ENCODE results near the gene KRTAP10-11. TPM values are rescaled to one million over a fixed set of nuclear protein-coding genes. Genes with fewer than 3 reads are reported as not detected.
"Not testable (repeated sequence)": the region's sequence is repeated elsewhere in the genome, so short reads cannot be mapped to it uniquely, and the experiment has no call there.

Gene KRTAP10-11
- total and polyA plus RNA-seq, 8 donors, result not detected

DNA sequence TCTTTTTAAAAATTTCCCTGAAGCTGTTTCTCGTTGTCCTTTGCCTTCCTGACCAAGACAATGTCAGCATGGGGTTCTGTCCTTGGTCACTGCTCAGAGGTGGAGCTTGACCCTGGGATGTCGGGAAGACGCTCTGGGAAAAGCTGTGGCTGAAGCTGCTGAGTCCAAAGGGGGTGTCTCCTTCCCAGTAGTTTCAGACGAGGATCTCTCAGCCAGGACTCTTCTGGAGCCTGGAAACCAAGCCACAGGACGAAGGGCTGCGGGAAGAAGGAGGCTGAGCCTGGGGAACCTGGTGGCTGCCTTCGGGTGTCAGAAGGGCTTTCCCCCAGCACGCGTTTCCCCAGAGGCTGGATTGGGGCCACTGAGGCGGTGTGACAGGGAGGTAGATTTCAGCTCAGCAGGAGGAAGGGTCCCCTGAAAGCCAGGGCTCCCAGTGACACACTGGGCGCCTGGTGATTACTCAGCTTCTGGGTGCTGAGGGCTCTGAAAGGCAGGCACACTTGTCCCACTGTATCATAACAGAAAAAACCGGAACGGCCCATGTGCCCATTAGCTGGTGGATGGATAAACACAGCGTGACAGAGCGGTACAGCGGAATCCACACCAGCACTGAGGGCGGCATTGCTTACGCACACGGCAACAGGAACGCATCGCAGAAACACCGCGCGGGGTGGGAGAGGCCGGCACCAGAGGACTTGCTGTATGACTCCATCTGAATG is 40.8 kb downstream of the KRTAP10-11 start:
- DNase-seq, result no peak
- Histone ChIP-seq H3K27me3 (peaks cover 0 to 41% (median 32%) of the 10 kb centered on the region in 3 donors), H3K4me1 (no peaks in the 10 kb centered on the region), H3K27ac (no peak overlapping the region), H3K9me3 (peaks cover 0 to under 1% (median 0%) of the 10 kb centered on the region in 4 donors), H3K4me3 (no peak overlapping the region), H3K36me3 (no peaks in the 10 kb centered on the region)
- TF ChIP-seq EP300 (IDR thresholded peaks at IDR 0.05) (no peak), POLR2A (IDR thresholded peaks at IDR 0.05) (no peak), POLR2AphosphoS5 (IDR thresholded peaks at IDR 0.05) (no peak)
- TF ChIP-seq, protein P1, sequence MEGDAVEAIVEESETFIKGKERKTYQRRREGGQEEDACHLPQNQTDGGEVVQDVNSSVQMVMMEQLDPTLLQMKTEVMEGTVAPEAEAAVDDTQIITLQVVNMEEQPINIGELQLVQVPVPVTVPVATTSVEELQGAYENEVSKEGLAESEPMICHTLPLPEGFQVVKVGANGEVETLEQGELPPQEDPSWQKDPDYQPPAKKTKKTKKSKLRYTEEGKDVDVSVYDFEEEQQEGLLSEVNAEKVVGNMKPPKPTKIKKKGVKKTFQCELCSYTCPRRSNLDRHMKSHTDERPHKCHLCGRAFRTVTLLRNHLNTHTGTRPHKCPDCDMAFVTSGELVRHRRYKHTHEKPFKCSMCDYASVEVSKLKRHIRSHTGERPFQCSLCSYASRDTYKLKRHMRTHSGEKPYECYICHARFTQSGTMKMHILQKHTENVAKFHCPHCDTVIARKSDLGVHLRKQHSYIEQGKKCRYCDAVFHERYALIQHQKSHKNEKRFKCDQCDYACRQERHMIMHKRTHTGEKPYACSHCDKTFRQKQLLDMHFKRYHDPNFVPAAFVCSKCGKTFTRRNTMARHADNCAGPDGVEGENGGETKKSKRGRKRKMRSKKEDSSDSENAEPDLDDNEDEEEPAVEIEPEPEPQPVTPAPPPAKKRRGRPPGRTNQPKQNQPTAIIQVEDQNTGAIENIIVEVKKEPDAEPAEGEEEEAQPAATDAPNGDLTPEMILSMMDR (IDR thresholded peaks at IDR 0.05), result no peak
- intact Hi-C loops (cut with DNase I; ENCODE audit: low total_unique reads), result no loop called here
- 32 to 50% (median 41%) methylated on average over 25 of the region's 25 CpGs for WGBS, 5 donors

GRCh38 chr21:44687671-44688070 is 41.5 kb downstream of the KRTAP10-11 start:
- DNase-seq, result no peak
- TF ChIP-seq, protein P1 (IDR thresholded peaks at IDR 0.05), result no peak
- TF ChIP-seq POLR2A (IDR thresholded peaks at IDR 0.05) (no peak), POLR2AphosphoS5 (IDR thresholded peaks at IDR 0.05) (no peak), EP300 (IDR thresholded peaks at IDR 0.05) (no peak)
- intact Hi-C loops (cut with DNase I; ENCODE audit: low total_unique reads), result no loop called here
- 28 to 43% (median 36%) methylated on average over 11 of the region's 11 CpGs for WGBS, 5 donors
- no peak overlapping the region for H3K4me3 ChIP-seq
- no peaks in the 10 kb centered on the region for H3K36me3 ChIP-seq
- H3K27me3 ChIP-seq, result peaks cover 0 to 39% (median 32%) of the 10 kb centered on the region in 3 donors
- no peaks in the 10 kb centered on the region for H3K4me1 ChIP-seq
- H3K27ac ChIP-seq, result no peak overlapping the region
- peaks cover 0 to 7% (median 3%) of the 10 kb centered on the region in 4 donors for H3K9me3 ChIP-seq

DNA sequence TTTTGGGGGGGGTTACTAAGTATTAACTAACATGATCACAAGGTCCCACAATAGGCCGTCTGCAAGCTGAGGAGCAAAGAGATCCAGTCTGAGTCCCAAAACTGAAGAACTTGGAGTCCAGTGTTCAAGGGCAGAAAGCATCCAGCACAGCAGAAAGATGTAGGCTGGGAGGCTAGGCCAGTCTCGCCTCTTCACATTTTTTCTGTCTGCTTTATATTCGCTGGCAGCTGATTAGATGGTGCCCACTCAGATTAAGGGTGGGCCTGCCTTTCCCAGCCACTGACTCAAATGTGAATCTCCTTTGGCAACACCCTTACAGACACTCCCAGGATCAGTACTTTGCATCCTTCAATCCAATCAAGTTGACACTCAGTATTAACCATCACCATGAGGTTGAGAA is 43.5 kb downstream of the KRTAP10-11 start:
- DNase-seq; H3K4me3 ChIP-seq; H3K36me3 ChIP-seq; H3K27ac ChIP-seq; intact Hi-C loops (cut with DNase I; ENCODE audit: low total_unique reads); H3K4me1 ChIP-seq: not testable (repeated sequence)
- WGBS, 5 donors, result 87 to 94% (median 89%) methylated on average over 3 of the region's 3 CpGs
- peaks cover 3 to 24% (median 20%) of the 10 kb centered on the region in 4 donors for H3K9me3 ChIP-seq
- peaks cover 0 to 38% (median 28%) of the 10 kb centered on the region in 3 donors for H3K27me3 ChIP-seq

DNA sequence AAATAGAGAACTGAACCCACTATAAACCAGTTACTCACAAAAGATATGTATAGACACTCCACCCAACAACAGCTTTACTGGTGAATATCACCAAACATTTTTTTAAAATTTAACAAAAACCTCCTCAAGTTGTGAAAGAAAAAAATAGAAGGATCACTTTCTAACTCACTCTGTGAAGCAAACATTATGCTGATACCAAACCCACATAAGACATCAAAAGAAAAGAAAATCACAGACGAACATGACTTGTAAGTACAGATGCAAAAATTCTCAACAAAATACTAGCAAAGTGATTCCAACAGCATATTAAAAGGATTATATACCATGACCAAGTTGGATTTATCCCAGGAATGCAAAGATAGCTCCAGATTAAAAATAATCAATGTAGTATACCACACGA is 45.5 kb downstream of the KRTAP10-11 start:
- Histone ChIP-seq H3K9me3 (peaks cover 3 to 24% (median 20%) of the 10 kb centered on the region in 4 donors), H3K4me1 (no peaks in the 10 kb centered on the region), H3K36me3 (no peaks in the 10 kb centered on the region), H3K27me3 (peaks cover 0 to 40% (median 23%) of the 10 kb centered on the region in 3 donors), H3K4me3 (no peak overlapping the region), H3K27ac (no peak overlapping the region)
- TF ChIP-seq EP300 (IDR thresholded peaks at IDR 0.05) (no peak), POLR2A (IDR thresholded peaks at IDR 0.05) (no peak), POLR2AphosphoS5 (IDR thresholded peaks at IDR 0.05) (no peak)
- TF ChIP-seq, protein P1 (IDR thresholded peaks at IDR 0.05), result no peak
- 51 to 64% (median 54%) methylated on average over 2 of the region's 2 CpGs for WGBS, 5 donors
- intact Hi-C loops (cut with DNase I; ENCODE audit: low total_unique reads), result no loop called here
- DNase-seq, result no peak
